M059J (cell line): Measurements from ENCODE around the gene FXYD5. TPM values are rescaled to one million over a fixed set of nuclear protein-coding genes. Genes with fewer than 3 reads are reported as not detected.
"Not testable (repeated sequence)": the region's sequence is repeated elsewhere in the genome, so short reads cannot be mapped to it uniquely, and the experiment has no call there.

Source experiments
- DNase-seq: peaks from one replicate; pipeline ENCODE4 v3.0.0-alpha.2; 2012; ENCODE audit warnings: low read depth
- total RNA-seq: library from RNA; depleted of rRNA; stranded (reverse); fragments of >200 nt; shearing (Covaris generic); gene quantifications from 2 replicates; pipeline ENCODE4 v1.2.3, GENCODE V29; 2014

Gene FXYD5
- total RNA-seq, 1 experiment from 2014 or later, result 183 TPM

- DNase-seq, result no peak
Observed at GRCh38 chr19:35177377-35178274, 23.1 kb downstream of the FXYD5 start.

DNA sequence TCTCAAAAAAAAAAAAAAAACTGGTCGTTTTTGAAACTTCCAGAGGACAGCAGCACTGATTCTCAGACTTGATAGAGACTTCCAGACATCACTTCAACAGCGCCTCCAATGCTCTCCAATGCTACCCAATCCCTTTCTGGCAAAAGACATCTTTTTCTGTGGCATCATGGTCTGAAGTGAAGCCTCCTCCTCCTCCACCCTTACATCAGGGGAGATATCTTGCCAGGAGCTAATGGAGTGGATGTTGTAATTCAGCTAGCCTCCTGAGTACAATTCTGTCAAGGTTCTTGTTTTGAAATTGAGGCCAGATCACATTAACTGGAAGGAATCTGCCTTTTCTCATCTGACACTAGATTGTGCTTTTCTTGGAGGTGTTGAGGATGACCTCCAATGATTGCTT, 24.2 kb downstream of the FXYD5 start:
- no peak for DNase-seq

DNA sequence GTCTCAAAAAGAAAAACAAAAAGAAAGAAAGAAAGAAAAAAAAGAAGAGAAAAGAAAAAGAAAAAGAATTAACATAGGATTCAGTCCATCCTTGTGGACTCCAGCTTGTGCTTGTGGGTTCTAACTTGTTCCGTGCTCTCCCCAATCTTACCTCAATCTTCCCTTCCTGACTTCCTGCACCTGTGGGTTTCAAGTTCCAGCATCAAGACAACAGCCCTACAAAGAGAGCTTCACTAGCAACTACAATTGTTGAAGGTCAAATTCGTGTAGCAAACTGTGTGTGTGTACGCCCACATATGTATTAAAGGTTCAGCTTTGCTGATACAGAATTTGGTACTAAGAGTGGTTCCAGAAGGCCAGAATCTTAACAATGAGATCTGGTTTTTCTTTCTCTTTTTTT, 25.3 kb downstream of the FXYD5 start:
- DNase-seq, result no peak

- no peak for DNase-seq
Observed at GRCh38 chr19:35181387-35181786, 26.9 kb downstream of the FXYD5 start.

- DNase-seq, result no peak
Observed at GRCh38 chr19:35184267-35184666, 29.7 kb downstream of the FXYD5 start.

- no peak for DNase-seq
Observed at GRCh38 chr19:35184884-35185283, 30.3 kb downstream of the FXYD5 start.

DNA sequence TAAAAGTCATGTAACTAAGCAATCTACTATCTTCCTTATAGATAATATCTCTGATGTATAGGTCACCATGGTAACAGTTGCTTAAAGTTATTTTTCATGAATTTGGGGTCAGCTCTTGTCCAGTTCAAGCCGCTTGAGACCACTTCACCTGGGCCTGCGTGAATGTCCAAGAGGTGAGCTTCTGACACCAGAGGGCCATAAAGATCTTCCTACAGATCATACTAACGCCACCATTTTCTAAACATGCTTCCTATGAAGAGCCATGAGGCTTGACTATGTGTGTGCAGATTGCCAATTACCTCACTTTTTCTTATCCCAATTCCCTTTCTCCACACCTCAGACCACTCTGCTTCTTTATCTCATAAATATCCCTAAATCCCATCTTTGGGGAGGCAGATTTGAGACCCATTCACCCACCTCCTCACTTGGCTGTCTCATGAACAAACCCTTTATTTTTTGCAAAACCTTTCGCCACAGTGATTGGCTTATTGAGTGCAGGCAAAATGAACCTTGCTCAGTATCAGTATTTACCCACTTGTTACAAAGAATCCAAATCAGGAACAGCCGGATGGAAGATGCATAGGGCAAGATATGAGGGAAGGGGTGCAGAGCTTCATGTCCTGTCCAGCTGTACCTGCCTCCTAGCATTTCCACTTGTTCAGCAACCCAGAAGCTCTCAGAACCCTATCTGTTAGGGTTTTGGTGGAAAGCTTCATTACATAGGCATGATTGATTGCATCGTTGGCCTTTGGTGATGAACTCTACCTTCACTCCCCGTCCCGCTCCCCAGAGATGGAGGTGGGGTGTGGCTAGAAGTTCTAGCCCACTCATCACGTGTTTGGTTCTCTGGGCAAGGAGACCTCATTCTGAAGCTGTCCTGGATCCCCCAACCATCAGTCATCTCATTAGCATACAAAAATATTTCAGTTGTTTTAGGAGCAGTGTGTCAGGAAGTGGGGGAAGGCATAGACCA, 39.8 kb downstream of the FXYD5 start:
- no peak for DNase-seq

DNA sequence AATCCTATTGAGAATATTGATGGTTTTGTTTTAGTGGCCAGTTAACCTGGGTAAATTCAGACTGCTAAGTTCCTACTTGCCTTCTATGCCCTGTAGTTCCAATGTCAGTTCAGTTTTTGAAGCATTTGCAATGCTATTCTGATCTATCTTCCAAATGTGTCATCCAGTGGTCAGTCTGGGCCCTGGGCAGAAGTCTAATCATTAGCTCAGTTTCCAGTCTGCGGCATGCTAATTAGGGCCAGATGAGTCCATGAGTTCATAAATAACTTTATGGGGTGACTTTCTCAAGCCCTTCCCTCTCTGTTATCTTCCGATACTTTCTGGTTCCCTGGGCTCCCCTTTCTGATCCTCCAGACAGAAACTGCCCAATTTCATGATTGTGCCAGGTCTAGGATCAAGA, 41.3 kb downstream of the FXYD5 start:
- no peak for DNase-seq

DNA sequence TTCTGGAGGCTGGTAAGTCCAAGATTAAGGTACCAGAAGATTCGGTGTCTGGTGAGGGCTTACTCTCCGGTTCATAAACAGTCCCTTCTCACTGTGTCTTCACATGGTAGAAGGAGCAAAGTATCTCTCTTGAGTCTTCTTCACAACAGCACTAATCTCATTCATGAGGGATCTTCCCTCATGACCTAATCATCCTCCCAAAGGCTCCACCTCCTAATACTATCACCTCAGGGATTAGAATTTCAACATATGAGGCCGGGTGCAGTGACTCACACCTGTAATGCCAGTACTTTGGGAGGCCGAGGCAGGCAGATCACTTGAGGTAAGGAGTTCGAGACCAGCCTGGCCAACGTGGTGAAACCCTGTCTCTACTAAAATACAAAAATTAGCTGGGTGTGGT, 42.3 kb downstream of the FXYD5 start:
- DNase-seq, result not testable (repeated sequence)

- no peak for DNase-seq
Observed at GRCh38 chr19:35199481-35199880, 44.9 kb downstream of the FXYD5 start.

DNA sequence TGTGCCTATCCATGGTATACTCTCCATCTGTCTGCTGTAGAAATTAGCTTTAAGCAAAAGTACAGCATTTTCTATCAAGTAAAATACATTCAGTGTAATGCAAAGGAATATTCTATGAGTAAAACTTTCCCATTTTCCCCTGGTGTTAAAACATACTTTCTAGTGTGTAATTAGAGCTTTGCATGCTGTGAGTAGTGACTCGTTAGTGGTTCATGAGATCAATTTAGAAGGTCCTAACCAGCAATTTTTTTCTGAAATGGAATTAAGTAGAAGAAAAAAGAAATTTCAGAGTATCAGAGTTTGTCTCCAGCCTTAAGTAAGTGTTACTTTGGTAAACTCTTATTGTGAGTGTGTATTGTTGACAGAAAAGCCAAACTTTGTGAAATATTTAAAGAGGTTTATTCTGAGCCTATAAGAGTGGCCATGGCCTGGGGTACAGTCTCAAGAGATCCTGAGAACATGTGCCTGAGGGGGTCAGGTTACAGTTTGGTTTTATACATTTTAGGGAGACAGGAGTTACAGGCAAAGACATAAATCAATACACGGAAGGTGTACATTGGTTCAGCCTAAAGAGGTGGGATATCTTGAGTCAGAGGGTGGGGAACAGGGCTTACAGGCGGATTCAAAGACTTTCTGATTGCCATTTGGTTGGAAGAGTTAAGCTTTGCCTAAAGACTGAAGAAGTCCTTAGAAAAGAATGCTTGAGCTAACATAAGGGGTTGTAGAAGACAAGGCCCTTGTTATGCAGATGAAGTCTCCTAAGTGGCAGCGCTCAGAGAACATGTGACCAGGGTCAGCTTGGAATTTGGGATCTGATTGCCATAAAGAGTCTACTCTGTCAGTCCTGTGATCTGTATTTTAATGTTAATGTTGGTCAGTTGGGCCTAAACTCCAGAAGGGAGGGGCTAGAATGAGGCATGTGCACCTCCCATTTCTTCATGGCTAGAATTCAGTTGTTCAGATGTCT, 48.5 kb downstream of the FXYD5 start:
- no peak for DNase-seq

GRCh38 chr19:35204799-35205732, 50.5 kb downstream of the FXYD5 start:
- no peak for DNase-seq

DNA sequence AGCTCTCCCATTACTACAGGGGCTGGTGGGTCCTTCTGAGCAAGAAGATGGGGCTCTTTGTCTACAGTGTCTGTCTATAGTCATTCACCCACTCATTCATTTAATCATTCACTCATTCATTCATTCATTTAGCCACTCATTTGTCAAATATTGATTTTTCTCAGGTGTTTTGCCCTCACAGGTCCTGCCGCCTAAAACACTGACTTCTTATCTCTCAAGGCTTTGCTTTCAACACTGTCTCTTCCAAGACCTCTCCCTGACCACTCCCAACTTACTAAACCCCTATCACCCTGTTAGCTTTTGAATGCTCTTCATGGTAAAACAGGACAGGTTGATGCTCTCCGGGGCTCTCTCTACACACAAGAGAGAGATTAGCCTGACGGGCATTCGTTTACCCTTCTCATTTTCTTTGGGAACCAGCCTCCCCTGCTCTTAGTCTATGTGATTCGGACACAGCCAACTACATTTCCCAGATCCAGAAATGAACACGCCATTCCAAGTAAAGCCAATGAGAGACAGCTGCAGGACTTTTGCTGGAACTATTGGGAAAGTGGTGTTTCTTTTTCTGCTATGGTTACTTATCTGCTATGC, 51.3 kb downstream of the FXYD5 start:
- DNase-seq, result no peak

DNA sequence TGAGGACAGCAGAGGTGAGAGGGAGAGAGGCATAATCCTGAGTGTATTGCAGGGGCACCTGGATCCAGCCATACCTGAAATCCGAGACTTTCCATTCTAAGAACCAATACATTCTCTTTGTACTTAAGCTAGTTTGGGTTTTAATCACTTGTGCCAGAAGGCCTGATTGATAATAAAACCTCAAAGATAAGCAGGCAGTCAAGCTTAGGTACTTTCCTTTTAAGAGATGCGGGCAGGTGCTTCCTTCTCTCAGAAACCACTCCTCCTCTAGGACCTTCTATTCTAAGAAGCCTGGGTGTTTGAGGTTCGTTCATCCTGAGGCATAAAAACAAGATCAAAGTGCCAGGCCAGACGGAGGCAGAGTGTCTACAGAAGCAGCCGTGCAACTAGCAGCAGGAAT, 51.8 kb downstream of the FXYD5 start:
- DNase-seq, result no peak

GRCh38 chr19:35206855-35207254, 52.3 kb downstream of the FXYD5 start:
- no peak for DNase-seq

GRCh38 chr19:35207391-35207871, 52.9 kb downstream of the FXYD5 start:
- DNase-seq, result peak; percentile 38

GRCh38 chr19:35208121-35208520, 53.6 kb downstream of the FXYD5 start:
- no peak for DNase-seq

DNA sequence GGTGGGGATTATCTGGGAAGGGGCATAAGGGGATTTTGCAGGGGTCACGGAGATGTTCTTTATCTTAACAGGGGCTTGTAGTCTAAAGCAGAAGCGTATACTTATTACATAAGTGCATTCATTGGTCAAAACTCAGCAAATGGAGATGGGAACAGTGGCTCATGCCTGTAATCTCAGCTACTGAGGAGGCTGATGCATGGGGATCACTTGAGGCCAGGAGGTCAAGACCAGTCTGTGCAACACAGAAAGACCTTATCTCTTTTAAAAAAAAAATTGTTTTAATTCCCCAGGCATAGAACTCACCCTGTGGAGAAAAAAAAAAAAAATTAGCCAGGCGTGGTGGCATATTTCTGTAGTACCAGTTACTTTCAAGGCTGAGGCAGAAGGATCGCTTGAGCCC, 55.1 kb downstream of the FXYD5 start:
- no peak for DNase-seq

DNA sequence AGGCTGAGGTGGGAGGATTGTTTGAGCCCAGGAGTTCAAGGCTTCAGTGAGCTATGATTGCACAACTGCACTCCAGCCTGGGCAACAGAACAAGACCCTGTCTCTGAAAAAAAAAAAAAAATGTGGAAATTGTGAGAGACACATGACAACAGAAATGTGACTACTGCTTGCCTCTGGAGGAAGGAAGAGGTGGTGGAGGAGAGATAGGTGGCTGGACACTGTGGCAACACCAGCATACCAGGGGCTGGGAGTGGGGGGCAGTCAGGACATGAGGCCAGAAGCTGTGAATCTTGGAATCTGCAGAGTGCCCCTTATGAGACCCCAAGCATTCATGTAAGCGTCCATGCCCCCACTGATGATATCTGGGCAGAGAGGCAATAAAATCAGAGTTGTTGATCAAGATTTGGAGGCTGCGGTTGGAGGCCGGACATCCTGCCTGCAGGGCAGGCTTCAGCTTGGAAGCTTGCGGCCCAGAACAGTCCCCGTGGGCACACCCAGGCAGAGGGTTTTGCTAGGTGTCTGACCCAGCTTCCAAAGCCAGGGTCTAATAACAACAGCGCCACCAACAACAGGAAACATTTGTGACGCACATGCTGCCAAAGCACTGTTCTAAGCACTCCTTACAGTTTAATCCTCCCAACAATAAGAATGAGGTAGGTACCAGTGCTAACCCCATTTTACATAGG, 57.2 kb downstream of the FXYD5 start:
- DNase-seq, result no peak
